GM13976 (cell line): ENCODE measurements around the gene IL9.
A peak's percentile ranks its signal among the peaks of the same experiment; 100 is the strongest.

Experiments used
- DNase-seq: peaks from one replicate; pipeline ENCODE4 v3.0.0; 2012; ENCODE audit warnings: low spot score
- CTCF ChIP-seq: IDR thresholded peaks from 2 replicates; pipeline ENCODE4 v1.5.1; 2012; ENCODE audit warnings: borderline replicate concordance, mild to moderate bottlenecking; ENCODE audit not compliant: insufficient read depth; ENCODE audit errors: extremely low read depth, missing control alignments, control extremely low read depth
- in situ Hi-C: fragments of 300-500 bp; cut with MboI; formaldehyde crosslinking; loops from one replicate; pipeline ENCODE4 v1.12.0; 2022; ENCODE audit warnings: low sequenced_read_pairs, mixed read lengths, inconsistent platforms; ENCODE audit not compliant: unreplicated experiment

Gene IL9

DNA sequence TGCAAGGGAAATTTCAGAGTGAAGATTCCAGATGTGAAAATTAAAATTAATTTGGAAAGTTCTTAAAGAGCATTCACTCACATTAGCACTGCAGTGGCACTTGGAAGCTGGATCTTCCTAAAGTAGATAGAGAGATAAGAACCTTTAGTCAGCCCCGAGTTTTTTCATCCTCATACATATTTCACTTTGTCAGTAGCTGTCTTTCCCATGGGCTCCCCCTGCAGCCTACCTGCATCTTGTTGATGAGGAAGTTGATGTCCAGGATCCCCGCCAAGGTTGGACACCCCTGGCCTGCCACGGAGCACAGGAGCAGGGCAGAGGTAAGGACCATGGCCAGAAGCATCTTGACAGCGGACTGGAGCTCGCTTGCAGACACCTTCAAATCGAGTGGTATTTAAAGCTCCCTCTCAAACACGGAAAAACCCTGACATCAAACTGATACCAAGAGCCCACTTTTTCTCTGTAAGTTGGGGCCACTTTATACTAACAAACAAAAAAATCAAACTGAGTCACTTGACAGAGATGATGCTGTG, at the start of gene IL9:
Gene IL9, minus strand, starts transcription at position 368 of the 533 bp plus-strand sequence. Its CDS starts 25 bp downstream, at position 343.
- DNase-seq, result no peak
- in situ Hi-C loops, result loop anchor here (10.0 kb wide), 1 partner anchor 319 kb away; no protein-coding TSS in a partner anchor

GRCh38 chr5:135944967-135945560, 49.4 kb upstream of the IL9 start:
- TF ChIP-seq CTCF, result peak; percentile 47
- in situ Hi-C loops, result no loop called here
- peak; percentile 55 for DNase-seq

More for the DNA sequence above, at the start of gene IL9:
- TF ChIP-seq CTCF, result no peak

DNA sequence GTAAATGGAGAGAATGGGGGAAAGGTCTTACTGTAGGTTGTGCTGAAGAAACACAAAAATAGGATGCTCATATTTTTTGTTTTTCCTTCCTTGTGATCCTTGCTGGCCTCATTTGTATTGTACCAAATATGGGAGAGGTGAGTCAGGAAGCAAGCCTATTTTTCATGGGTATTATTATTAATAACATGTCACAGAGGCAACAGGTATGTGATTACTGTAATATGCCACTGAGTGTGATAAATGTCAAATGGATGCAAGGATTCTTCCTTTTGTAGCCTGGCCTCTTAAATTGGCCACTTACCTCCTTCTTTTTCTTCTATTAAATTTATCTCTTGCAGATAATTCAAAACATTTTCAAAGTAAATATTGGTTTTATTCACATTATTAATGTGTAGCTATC, 48.9 kb upstream of the IL9 start:
- in situ Hi-C loops, result no loop called here
- DNase-seq, result no peak
- no peak for TF ChIP-seq CTCF

- in situ Hi-C loops, result no loop called here
- no peak for DNase-seq
- no peak for TF ChIP-seq CTCF
Measured at GRCh38 chr5:135942202-135942771, 46.6 kb upstream of the IL9 start.

GRCh38 chr5:135941711-135942110, 46.1 kb upstream of the IL9 start:
- in situ Hi-C loops, result no loop called here
- DNase-seq, result no peak
- no peak for TF ChIP-seq CTCF

DNA sequence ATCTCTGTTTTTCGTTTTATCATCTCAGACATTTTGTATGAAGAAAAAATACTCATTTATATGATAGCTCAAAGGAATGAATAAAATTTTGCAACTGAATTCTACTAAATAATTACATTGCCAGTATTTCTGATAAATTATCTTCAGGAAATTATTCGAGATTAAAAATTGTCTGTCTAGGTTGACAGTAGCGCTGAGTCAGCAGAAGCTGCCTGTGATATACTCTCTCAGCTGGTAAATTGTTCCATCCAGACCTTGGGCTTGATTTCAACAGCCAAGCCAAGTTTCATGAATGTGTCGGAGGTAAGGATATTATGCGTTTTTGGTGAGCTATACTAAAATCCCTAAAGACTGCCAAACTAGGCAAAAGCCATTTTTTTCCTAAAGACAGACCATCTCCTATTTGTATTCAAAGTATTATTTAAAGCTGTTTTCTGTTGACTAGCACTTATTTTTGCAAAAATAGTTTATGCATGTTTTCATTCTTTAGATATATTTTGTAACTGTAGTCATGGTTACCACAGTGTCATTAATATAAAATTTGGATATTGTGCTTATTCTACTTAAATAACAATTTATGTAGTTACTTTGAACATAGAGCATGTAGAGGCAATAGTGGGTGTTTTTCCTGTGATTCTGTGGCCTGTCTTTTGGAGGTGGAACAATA, 41.7 kb upstream of the IL9 start:
- TF ChIP-seq CTCF, result no peak
- in situ Hi-C loops, result no loop called here
- DNase-seq, result no peak
